Measurements from ENCODE around the gene PARN. TPM values are rescaled to one million over a fixed set of nuclear protein-coding genes. Genes with fewer than 3 reads are reported as not detected.

PARN gene
- total and polyA plus RNA-seq, 2 experiments from 2014 or later, result 32.5 to 61.3 TPM

GRCh38 chr16:14539631-14540030 is 90.4 kb downstream of the PARN start:
- peaks cover 7% of the 10 kb centered on the region; the same call in 1 of the 2 replicates for H4K20me1 ChIP-seq (replicated peaks; ENCODE audit: insufficient read depth)
- ATAC-seq (no peak), DNase-seq (ENCODE audit: low spot score) (no peak)
- Mint-ChIP-seq H3K27ac (no peak overlapping the region), H3K4me3 (no peak overlapping the region), H3K27me3 (ENCODE audit: insufficient read depth, low read depth, poor library complexity) (no peaks in the 10 kb centered on the region), H3K4me1 (peaks cover 6% of the 10 kb centered on the region; the same call in 2 of the 3 replicates), H3K9me3 (peaks cover 11% of the 10 kb centered on the region), H3K36me3 (ENCODE audit: low read depth) (peaks cover 40% of the 10 kb centered on the region)
- H3K4me2 ChIP-seq, result no peak overlapping the region
- no peak overlapping the region for H3K4me3 ChIP-seq
- no peak overlapping the region for H3K27ac ChIP-seq (ENCODE audit: low read depth)
- no peaks in the 10 kb centered on the region for H3K9me2 ChIP-seq (ENCODE audit: insufficient read depth)
- TF ChIP-seq EZH2phosphoT487 (IDR thresholded peaks at IDR 0.05; ENCODE audit: unreplicated experiment) (no peak), EZH2 (IDR thresholded peaks at IDR 0.05; ENCODE audit: low read depth, unreplicated experiment) (no peak), JUNB (IDR thresholded peaks at IDR 0.05; ENCODE audit: unreplicated experiment) (no peak), STAT1 (IDR thresholded peaks at IDR 0.05; ENCODE audit: unreplicated experiment) (no peak), ZNF114 (CRISPR knock-in tag; IDR thresholded peaks at IDR 0.05) (no peak), CREB1 (CRISPR knock-in tag; IDR thresholded peaks at IDR 0.05; ENCODE audit: low read depth) (no peak)
- no peaks in the 10 kb centered on the region for H3F3A ChIP-seq (replicated peaks; ENCODE audit: low read depth)
- no peaks in the 10 kb centered on the region for H3K27me3 ChIP-seq (ENCODE audit: insufficient read depth)
- 0 out of 2 replicates have a peak, but pooled peaks cover 3% of the 10 kb centered on the region for H3K36me3 ChIP-seq (ENCODE audit: insufficient read depth)
- no peak overlapping the region for H2AFZ ChIP-seq
- no peaks in the 10 kb centered on the region for H3K4me1 ChIP-seq (ENCODE audit: insufficient read depth)
- H3K79me2 ChIP-seq (replicated peaks; ENCODE audit: insufficient read depth), result no peaks in the 10 kb centered on the region

- Histone ChIP-seq H3F3A (replicated peaks; ENCODE audit: low read depth) (no peaks in the 10 kb centered on the region), H3K4me2 (no peak overlapping the region), H3K27me3 (ENCODE audit: insufficient read depth) (no peaks in the 10 kb centered on the region), H3K27ac (ENCODE audit: low read depth) (no peak overlapping the region), H3K9me2 (ENCODE audit: insufficient read depth) (no peaks in the 10 kb centered on the region), H3K4me3 (no peak overlapping the region), H3K79me2 (replicated peaks; ENCODE audit: insufficient read depth) (no peaks in the 10 kb centered on the region), H3K36me3 (ENCODE audit: insufficient read depth) (0 out of 2 replicates have a peak, but pooled peaks cover 3% of the 10 kb centered on the region), H2AFZ (no peak overlapping the region), H4K20me1 (replicated peaks; ENCODE audit: insufficient read depth) (peaks cover 7% of the 10 kb centered on the region; the same call in 1 of the 2 replicates), H3K4me1 (ENCODE audit: insufficient read depth) (no peaks in the 10 kb centered on the region)
- DNase-seq (ENCODE audit: low spot score) (no peak), ATAC-seq (no peak)
- peaks cover 12% of the 10 kb centered on the region for H3K9me3 Mint-ChIP-seq
- H3K27ac Mint-ChIP-seq, result no peak overlapping the region
- H3K27me3 Mint-ChIP-seq (ENCODE audit: insufficient read depth, low read depth, poor library complexity), result no peaks in the 10 kb centered on the region
- peaks cover 6% of the 10 kb centered on the region; the same call in 2 of the 3 replicates for H3K4me1 Mint-ChIP-seq
- H3K36me3 Mint-ChIP-seq (ENCODE audit: low read depth), result peaks cover 43% of the 10 kb centered on the region
- no peak overlapping the region for H3K4me3 Mint-ChIP-seq
- no peak for TF ChIP-seq POLR2AphosphoS5 (IDR thresholded peaks at IDR 0.05; ENCODE audit: low read depth)
- no peak for TF ChIP-seq REST (IDR thresholded peaks at IDR 0.05; ENCODE audit: unreplicated experiment)
- TF ChIP-seq NANOG (IDR thresholded peaks at IDR 0.05; ENCODE audit: borderline replicate concordance), result no peak
- TF ChIP-seq JUNB (IDR thresholded peaks at IDR 0.05; ENCODE audit: unreplicated experiment), result no peak
- no peak for TF ChIP-seq EZH2phosphoT487 (IDR thresholded peaks at IDR 0.05; ENCODE audit: unreplicated experiment)
- no peak for TF ChIP-seq EZH2 (IDR thresholded peaks at IDR 0.05; ENCODE audit: low read depth, unreplicated experiment)
- TF ChIP-seq, protein P1, sequence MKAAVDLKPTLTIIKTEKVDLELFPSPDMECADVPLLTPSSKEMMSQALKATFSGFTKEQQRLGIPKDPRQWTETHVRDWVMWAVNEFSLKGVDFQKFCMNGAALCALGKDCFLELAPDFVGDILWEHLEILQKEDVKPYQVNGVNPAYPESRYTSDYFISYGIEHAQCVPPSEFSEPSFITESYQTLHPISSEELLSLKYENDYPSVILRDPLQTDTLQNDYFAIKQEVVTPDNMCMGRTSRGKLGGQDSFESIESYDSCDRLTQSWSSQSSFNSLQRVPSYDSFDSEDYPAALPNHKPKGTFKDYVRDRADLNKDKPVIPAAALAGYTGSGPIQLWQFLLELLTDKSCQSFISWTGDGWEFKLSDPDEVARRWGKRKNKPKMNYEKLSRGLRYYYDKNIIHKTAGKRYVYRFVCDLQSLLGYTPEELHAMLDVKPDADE (IDR thresholded peaks at IDR 0.05), result no peak
- TF ChIP-seq, protein P2, sequence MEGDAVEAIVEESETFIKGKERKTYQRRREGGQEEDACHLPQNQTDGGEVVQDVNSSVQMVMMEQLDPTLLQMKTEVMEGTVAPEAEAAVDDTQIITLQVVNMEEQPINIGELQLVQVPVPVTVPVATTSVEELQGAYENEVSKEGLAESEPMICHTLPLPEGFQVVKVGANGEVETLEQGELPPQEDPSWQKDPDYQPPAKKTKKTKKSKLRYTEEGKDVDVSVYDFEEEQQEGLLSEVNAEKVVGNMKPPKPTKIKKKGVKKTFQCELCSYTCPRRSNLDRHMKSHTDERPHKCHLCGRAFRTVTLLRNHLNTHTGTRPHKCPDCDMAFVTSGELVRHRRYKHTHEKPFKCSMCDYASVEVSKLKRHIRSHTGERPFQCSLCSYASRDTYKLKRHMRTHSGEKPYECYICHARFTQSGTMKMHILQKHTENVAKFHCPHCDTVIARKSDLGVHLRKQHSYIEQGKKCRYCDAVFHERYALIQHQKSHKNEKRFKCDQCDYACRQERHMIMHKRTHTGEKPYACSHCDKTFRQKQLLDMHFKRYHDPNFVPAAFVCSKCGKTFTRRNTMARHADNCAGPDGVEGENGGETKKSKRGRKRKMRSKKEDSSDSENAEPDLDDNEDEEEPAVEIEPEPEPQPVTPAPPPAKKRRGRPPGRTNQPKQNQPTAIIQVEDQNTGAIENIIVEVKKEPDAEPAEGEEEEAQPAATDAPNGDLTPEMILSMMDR (conservative IDR thresholded peaks at IDR 0.05; ENCODE audit: low read depth in 2 of 2), result no peak
- TF ChIP-seq STAT1 (IDR thresholded peaks at IDR 0.05; ENCODE audit: unreplicated experiment), result no peak
- TF ChIP-seq ZNF331 (CRISPR knock-in tag; IDR thresholded peaks at IDR 0.05; ENCODE audit: low read depth), result no peak
Measured at GRCh38 chr16:14539156-14539555, 90.9 kb downstream of the PARN start.

Measured in GM23338 (cell line).